GM12878 (cell line): ENCODE measurements around the gene SOCS6.

ENCODE experiments used
- ASH2L ChIP-seq: fragments of 300-600, 200-600 bp; sonication (generic); IDR thresholded peaks from 2 replicates; pipeline ENCODE4 v1.6.1; 2017; ENCODE audit warnings: low read depth, mild to moderate bottlenecking, borderline replicate concordance
- ESRRA ChIP-seq: IDR thresholded peaks from 2 replicates; pipeline ENCODE4 v1.6.1; 2012; ENCODE audit warnings: mild to moderate bottlenecking, low read length, improper control_type of control experiment
- FOS ChIP-seq: IDR thresholded peaks from 3 replicates; pipeline ENCODE4 v1.6.1; 2011; ENCODE audit warnings: borderline replicate concordance; ENCODE audit not compliant: insufficient read length; ENCODE audit errors: extremely low read depth
- FOXM1 ChIP-seq: IDR thresholded peaks from 2 replicates; pipeline ENCODE4 v1.6.1; 2012; ENCODE audit warnings: low read depth, mild to moderate bottlenecking, inconsistent platforms, low read length, moderate library complexity
- NFYA ChIP-seq: IDR thresholded peaks from 2 replicates; pipeline ENCODE4 v1.6.1; 2011; ENCODE audit warnings: low read depth, mild to moderate bottlenecking, low read length, improper control_type of control experiment, borderline replicate concordance
- RAD21 ChIP-seq: IDR thresholded peaks from 2 replicates; pipeline ENCODE4 v1.6.1; 2011; ENCODE audit warnings: mild to moderate bottlenecking, low read depth, low read length, moderate library complexity; ENCODE audit not compliant: insufficient read depth
- TF ChIP-seq, protein P1 (sequence below): fragments of 450-650 bp; IDR thresholded peaks from 2 replicates; pipeline ENCODE4 v1.6.1; 2017; ENCODE audit warnings: mild to moderate bottlenecking
- TF ChIP-seq, protein P2 (sequence below): IDR thresholded peaks from 2 replicates; pipeline ENCODE4 v1.6.1; 2012; ENCODE audit warnings: mild to moderate bottlenecking, low read depth, low read length
- TF ChIP-seq, protein P3 (sequence below), 3 experiments: IDR thresholded peaks in 2 of 3; conservative IDR thresholded peaks in 1 of 3; 2 replicates each; pipeline ENCODE4 v1.5.1; 2011; ENCODE audit warnings: low read depth in 3 of 3, low read length in 3 of 3, mild to moderate bottlenecking in 3 of 3, control low read depth in 2 of 3, moderate library complexity in 2 of 3, inconsistent platforms in 1 of 3, mixed read lengths in 1 of 3; ENCODE audit not compliant: control insufficient read depth in 2 of 3, insufficient read depth in 1 of 3; ENCODE audit errors: extremely low read depth in 1 of 3
- TF ChIP-seq, protein P4 (sequence below): IDR thresholded peaks from 2 replicates; pipeline ENCODE4 v1.6.1; 2011; ENCODE audit warnings: low read depth, mild to moderate bottlenecking, low read length, moderate library complexity, borderline replicate concordance; ENCODE audit errors: extremely low read depth
- TF ChIP-seq, protein P5 (sequence below): fragments of 450-650 bp; IDR thresholded peaks from 2 replicates; pipeline ENCODE4 v1.6.1; 2016; ENCODE audit warnings: mild to moderate bottlenecking, moderate library complexity, borderline replicate concordance
- TF ChIP-seq, protein P6 (sequence below): fragments of 450-650 bp; formaldehyde crosslinking; IDR thresholded peaks from 2 replicates; pipeline ENCODE4 v1.4.0; 2022; ENCODE audit warnings: mild to moderate bottlenecking, moderate library complexity

DNA sequence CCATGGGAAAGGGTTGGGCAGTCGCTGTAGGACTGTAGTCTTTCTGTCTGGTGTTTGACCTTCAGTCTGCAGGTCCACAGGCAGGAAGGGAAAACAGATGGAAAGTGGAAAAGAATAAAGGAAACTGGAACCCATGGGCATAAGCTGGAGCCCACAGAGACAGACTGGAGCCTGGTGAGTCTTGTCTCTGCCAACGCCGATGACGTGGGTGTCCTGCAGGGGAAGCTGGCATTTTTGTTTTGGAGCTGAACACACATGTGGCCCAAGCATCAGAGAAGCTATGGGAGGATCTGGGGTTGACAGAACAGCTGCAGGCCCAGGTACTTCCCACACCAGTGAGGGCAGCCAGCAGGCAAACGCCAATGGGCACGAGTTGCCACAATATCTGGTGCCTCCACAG lies 28.2 kb upstream of the SOCS6 start:
- TF ChIP-seq, protein P1, sequence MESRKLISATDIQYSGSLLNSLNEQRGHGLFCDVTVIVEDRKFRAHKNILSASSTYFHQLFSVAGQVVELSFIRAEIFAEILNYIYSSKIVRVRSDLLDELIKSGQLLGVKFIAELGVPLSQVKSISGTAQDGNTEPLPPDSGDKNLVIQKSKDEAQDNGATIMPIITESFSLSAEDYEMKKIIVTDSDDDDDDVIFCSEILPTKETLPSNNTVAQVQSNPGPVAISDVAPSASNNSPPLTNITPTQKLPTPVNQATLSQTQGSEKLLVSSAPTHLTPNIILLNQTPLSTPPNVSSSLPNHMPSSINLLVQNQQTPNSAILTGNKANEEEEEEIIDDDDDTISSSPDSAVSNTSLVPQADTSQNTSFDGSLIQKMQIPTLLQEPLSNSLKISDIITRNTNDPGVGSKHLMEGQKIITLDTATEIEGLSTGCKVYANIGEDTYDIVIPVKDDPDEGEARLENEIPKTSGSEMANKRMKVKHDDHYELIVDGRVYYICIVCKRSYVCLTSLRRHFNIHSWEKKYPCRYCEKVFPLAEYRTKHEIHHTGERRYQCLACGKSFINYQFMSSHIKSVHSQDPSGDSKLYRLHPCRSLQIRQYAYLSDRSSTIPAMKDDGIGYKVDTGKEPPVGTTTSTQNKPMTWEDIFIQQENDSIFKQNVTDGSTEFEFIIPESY, result no peak
- TF ChIP-seq, protein P2, sequence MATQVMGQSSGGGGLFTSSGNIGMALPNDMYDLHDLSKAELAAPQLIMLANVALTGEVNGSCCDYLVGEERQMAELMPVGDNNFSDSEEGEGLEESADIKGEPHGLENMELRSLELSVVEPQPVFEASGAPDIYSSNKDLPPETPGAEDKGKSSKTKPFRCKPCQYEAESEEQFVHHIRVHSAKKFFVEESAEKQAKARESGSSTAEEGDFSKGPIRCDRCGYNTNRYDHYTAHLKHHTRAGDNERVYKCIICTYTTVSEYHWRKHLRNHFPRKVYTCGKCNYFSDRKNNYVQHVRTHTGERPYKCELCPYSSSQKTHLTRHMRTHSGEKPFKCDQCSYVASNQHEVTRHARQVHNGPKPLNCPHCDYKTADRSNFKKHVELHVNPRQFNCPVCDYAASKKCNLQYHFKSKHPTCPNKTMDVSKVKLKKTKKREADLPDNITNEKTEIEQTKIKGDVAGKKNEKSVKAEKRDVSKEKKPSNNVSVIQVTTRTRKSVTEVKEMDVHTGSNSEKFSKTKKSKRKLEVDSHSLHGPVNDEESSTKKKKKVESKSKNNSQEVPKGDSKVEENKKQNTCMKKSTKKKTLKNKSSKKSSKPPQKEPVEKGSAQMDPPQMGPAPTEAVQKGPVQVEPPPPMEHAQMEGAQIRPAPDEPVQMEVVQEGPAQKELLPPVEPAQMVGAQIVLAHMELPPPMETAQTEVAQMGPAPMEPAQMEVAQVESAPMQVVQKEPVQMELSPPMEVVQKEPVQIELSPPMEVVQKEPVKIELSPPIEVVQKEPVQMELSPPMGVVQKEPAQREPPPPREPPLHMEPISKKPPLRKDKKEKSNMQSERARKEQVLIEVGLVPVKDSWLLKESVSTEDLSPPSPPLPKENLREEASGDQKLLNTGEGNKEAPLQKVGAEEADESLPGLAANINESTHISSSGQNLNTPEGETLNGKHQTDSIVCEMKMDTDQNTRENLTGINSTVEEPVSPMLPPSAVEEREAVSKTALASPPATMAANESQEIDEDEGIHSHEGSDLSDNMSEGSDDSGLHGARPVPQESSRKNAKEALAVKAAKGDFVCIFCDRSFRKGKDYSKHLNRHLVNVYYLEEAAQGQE, result no peak
- TF ChIP-seq, protein P3, sequence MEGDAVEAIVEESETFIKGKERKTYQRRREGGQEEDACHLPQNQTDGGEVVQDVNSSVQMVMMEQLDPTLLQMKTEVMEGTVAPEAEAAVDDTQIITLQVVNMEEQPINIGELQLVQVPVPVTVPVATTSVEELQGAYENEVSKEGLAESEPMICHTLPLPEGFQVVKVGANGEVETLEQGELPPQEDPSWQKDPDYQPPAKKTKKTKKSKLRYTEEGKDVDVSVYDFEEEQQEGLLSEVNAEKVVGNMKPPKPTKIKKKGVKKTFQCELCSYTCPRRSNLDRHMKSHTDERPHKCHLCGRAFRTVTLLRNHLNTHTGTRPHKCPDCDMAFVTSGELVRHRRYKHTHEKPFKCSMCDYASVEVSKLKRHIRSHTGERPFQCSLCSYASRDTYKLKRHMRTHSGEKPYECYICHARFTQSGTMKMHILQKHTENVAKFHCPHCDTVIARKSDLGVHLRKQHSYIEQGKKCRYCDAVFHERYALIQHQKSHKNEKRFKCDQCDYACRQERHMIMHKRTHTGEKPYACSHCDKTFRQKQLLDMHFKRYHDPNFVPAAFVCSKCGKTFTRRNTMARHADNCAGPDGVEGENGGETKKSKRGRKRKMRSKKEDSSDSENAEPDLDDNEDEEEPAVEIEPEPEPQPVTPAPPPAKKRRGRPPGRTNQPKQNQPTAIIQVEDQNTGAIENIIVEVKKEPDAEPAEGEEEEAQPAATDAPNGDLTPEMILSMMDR (IDR thresholded peaks at IDR 0.05 in 2 of 3, conservative IDR thresholded peaks at IDR 0.05 in 1 of 3; ENCODE audit: control insufficient read depth in 2 of 3, extremely low read depth in 1 of 3, insufficient read depth in 1 of 3, low read depth in 3 of 3, low read length in 3 of 3), result no peak
- TF ChIP-seq, protein P4, sequence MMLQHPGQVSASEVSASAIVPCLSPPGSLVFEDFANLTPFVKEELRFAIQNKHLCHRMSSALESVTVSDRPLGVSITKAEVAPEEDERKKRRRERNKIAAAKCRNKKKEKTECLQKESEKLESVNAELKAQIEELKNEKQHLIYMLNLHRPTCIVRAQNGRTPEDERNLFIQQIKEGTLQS, result no peak
- TF ChIP-seq FOXM1, result no peak
- TF ChIP-seq ESRRA, result no peak
- TF ChIP-seq RAD21, result no peak
- TF ChIP-seq NFYA, result no peak
- TF ChIP-seq FOS, result no peak
- no peak for TF ChIP-seq ASH2L
- TF ChIP-seq, protein P5, sequence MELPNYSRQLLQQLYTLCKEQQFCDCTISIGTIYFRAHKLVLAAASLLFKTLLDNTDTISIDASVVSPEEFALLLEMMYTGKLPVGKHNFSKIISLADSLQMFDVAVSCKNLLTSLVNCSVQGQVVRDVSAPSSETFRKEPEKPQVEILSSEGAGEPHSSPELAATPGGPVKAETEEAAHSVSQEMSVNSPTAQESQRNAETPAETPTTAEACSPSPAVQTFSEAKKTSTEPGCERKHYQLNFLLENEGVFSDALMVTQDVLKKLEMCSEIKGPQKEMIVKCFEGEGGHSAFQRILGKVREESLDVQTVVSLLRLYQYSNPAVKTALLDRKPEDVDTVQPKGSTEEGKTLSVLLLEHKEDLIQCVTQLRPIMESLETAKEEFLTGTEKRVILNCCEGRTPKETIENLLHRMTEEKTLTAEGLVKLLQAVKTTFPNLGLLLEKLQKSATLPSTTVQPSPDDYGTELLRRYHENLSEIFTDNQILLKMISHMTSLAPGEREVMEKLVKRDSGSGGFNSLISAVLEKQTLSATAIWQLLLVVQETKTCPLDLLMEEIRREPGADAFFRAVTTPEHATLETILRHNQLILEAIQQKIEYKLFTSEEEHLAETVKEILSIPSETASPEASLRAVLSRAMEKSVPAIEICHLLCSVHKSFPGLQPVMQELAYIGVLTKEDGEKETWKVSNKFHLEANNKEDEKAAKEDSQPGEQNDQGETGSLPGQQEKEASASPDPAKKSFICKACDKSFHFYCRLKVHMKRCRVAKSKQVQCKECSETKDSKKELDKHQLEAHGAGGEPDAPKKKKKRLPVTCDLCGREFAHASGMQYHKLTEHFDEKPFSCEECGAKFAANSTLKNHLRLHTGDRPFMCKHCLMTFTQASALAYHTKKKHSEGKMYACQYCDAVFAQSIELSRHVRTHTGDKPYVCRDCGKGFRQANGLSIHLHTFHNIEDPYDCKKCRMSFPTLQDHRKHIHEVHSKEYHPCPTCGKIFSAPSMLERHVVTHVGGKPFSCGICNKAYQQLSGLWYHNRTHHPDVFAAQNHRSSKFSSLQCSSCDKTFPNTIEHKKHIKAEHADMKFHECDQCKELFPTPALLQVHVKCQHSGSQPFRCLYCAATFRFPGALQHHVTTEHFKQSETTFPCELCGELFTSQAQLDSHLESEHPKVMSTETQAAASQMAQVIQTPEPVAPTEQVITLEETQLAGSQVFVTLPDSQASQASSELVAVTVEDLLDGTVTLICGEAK, result no peak
- TF ChIP-seq, protein P6, sequence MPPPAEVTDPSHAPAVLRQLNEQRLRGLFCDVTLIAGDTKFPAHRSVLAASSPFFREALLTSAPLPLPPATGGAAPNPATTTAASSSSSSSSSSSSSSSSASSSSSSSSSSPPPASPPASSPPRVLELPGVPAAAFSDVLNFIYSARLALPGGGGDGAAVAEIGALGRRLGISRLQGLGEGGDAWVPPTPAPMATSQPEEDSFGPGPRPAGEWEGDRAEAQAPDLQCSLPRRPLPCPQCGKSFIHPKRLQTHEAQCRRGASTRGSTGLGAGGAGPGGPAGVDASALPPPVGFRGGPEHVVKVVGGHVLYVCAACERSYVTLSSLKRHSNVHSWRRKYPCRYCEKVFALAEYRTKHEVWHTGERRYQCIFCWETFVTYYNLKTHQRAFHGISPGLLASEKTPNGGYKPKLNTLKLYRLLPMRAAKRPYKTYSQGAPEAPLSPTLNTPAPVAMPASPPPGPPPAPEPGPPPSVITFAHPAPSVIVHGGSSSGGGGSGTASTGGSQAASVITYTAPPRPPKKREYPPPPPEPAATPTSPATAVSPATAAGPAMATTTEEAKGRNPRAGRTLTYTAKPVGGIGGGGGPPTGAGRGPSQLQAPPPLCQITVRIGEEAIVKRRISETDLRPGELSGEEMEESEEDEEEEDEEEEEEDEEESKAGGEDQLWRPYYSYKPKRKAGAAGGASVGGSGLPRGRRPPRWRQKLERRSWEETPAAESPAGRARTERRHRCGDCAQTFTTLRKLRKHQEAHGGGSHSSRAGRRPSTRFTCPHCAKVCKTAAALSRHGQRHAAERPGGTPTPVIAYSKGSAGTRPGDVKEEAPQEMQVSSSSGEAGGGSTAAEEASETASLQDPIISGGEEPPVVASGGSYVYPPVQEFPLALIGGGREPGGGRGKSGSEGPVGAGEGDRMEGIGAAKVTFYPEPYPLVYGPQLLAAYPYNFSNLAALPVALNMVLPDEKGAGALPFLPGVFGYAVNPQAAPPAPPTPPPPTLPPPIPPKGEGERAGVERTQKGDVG, result no peak
